Fibroblast of lung (primary cell): ENCODE data around the gene SLC6A11. TPM values are rescaled to one million over a fixed set of nuclear protein-coding genes. Genes with fewer than 3 reads are reported as not detected.

ENCODE experiments used
- DNase-seq, 2 donors: peaks; one replicate each; pipeline versions ENCODE4 v3.0.0 to v3.0.0-alpha.2; 2010; ENCODE audit warnings: low read depth in 2 of 2
- H2AFZ ChIP-seq: 2 replicates; pipeline ENCODE4 v1.5.1; 2012; ENCODE audit warnings: low read length, control low read depth, inconsistent platforms
- H3K27ac ChIP-seq: 2 replicates; pipeline ENCODE4 v1.5.1; 2011; ENCODE audit warnings: low read length, control low read depth; ENCODE audit not compliant: insufficient read depth
- H3K27me3 ChIP-seq: 2 replicates; pipeline ENCODE4 v1.5.1; 2011; ENCODE audit warnings: mild to moderate bottlenecking, low read length; ENCODE audit not compliant: control insufficient read depth, insufficient read depth
- H3K36me3 ChIP-seq: 2 replicates; pipeline ENCODE4 v1.5.1; 2011; ENCODE audit warnings: low read length; ENCODE audit not compliant: control insufficient read depth, insufficient read depth
- H3K4me1 ChIP-seq: 2 replicates; pipeline ENCODE4 v1.5.1; 2011; ENCODE audit warnings: low read length; ENCODE audit not compliant: control insufficient read depth, insufficient read depth; ENCODE audit errors: extremely low read depth
- H3K4me2 ChIP-seq: 2 replicates; pipeline ENCODE4 v1.5.1; 2011; ENCODE audit warnings: low read length, control low read depth; ENCODE audit not compliant: insufficient read depth; ENCODE audit errors: extremely low read depth
- H3K4me3 ChIP-seq, 4 experiments: fragments of 200-600 bp in 1 of 4; sonication (generic) in 1 of 4; replicated peaks in 1 of 4; 2 replicates each; pipeline ENCODE4 v1.5.1; 2011 to 2016; ENCODE audit warnings: low read length in 4 of 4, low read depth in 3 of 4, mild to moderate bottlenecking in 3 of 4, control low read depth in 2 of 4, inconsistent platforms in 1 of 4, mixed read lengths in 1 of 4; ENCODE audit not compliant: insufficient read depth in 1 of 4; ENCODE audit errors: control extremely low read depth in 1 of 4
- H3K79me2 ChIP-seq: 2 replicates; pipeline ENCODE4 v1.5.1; 2012; ENCODE audit warnings: mild to moderate bottlenecking, low read length, inconsistent platforms; ENCODE audit not compliant: control insufficient read depth, insufficient read depth
- H3K9ac ChIP-seq: 2 replicates; pipeline ENCODE4 v1.5.1; 2011; ENCODE audit warnings: mild to moderate bottlenecking, low read length, control low read depth; ENCODE audit not compliant: insufficient read depth
- H3K9me3 ChIP-seq: 2 replicates; pipeline ENCODE4 v1.5.1; 2012; ENCODE audit warnings: low read depth, low read length; ENCODE audit not compliant: control insufficient read depth, insufficient read depth
- H4K20me1 ChIP-seq: 2 replicates; pipeline ENCODE4 v1.5.1; 2011; ENCODE audit warnings: low read length; ENCODE audit not compliant: control insufficient read depth, insufficient read depth; ENCODE audit errors: extremely low read depth
- EZH2 ChIP-seq: IDR thresholded peaks from 2 replicates; pipeline ENCODE4 v1.5.1; 2012; ENCODE audit warnings: low read length, control low read depth, mild to moderate bottlenecking; ENCODE audit errors: missing control alignments
- polyA plus RNA-seq, 2 donors: library from polyadenylated mRNA; depleted of rRNA in 1 of 2; stranded (reverse) in 1 of 2; unstranded in 1 of 2; fragments of >200 nt; gene quantifications; 2 replicates each; pipeline ENCODE4 v1.2.1, GENCODE V29; 2011 to 2012; ENCODE audit warnings: missing spikeins in 1 of 2
- total RNA-seq: library from RNA; depleted of rRNA; stranded (reverse); fragments of >200 nt; gene quantifications from 2 replicates; pipeline ENCODE4 v1.2.1, GENCODE V29; 2014
- TF ChIP-seq, protein P1 (sequence below), 2 donors: IDR thresholded peaks in 1 of 2; conservative IDR thresholded peaks in 1 of 2; 1 replicate in 1 of 2; 2 replicates in 1 of 2; pipeline ENCODE4 v1.5.1; 2011 to 2012; ENCODE audit warnings: low read length in 2 of 2, control low read depth in 1 of 2, inconsistent platforms in 1 of 2, low read depth in 1 of 2, mild to moderate bottlenecking in 1 of 2

SLC6A11 gene
- total and polyA plus RNA-seq, 2 donors (not counting 1 experiment from before 2014, with no cell fraction given), result 0.05 TPM; not detected in 1

DNA sequence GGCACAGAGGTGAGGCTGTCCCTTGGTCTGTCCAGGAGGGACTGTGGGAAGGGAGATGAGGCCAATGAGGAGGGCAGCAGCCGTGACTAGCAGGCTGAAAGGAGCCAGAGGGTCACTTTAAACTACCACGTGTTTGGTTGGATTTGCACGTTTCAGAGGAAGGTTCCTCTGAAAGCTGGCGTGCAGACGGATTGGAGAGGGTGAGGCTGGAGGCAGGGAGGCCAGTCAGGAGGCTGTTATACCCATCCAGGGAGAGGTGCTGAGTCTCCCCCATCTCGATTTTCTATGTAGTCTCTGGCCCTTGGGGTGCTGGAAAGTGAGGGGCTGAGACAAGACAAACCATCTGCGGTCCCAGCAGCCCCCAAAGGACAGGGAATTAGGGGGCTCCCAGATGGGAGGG is 116.6 kb downstream of the SLC6A11 start:
- Histone ChIP-seq H3K79me2 (no peaks in the 10 kb centered on the region), H3K27me3 (no peaks in the 10 kb centered on the region), H3K36me3 (no peaks in the 10 kb centered on the region), H3K9ac (no peak overlapping the region), H3K4me1 (no peaks in the 10 kb centered on the region), H4K20me1 (no peaks in the 10 kb centered on the region), H3K27ac (no peak overlapping the region), H2AFZ (no peak overlapping the region), H3K4me2 (no peak overlapping the region), H3K9me3 (no peaks in the 10 kb centered on the region), H3K4me3 (no peak overlapping the region)
- TF ChIP-seq EZH2, result no peak
- TF ChIP-seq, protein P1, sequence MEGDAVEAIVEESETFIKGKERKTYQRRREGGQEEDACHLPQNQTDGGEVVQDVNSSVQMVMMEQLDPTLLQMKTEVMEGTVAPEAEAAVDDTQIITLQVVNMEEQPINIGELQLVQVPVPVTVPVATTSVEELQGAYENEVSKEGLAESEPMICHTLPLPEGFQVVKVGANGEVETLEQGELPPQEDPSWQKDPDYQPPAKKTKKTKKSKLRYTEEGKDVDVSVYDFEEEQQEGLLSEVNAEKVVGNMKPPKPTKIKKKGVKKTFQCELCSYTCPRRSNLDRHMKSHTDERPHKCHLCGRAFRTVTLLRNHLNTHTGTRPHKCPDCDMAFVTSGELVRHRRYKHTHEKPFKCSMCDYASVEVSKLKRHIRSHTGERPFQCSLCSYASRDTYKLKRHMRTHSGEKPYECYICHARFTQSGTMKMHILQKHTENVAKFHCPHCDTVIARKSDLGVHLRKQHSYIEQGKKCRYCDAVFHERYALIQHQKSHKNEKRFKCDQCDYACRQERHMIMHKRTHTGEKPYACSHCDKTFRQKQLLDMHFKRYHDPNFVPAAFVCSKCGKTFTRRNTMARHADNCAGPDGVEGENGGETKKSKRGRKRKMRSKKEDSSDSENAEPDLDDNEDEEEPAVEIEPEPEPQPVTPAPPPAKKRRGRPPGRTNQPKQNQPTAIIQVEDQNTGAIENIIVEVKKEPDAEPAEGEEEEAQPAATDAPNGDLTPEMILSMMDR (conservative IDR thresholded peaks at IDR 0.05 in 1 of 2, IDR thresholded peaks at IDR 0.05 in 1 of 2; ENCODE audit: low read depth in 1 of 2, low read length in 2 of 2), result no peak
- no peak for DNase-seq

DNA sequence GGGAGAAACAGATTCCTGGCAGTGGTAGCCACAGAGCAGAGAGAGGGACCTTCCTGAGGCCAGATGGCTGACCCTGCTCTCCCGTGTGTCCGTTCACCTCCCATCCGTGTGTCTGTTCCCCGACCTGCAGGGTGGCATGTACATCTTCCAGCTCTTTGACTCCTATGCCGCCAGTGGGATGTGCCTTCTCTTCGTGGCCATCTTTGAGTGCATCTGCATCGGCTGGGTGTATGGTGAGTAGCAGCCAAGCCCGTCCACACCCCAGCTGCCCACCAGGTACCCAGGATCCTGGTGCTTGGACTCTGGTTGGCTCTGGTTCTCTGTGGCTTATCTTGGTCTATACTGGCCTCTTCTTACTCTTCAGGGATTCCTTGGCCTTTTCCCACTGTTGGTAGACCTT is 117.0 kb downstream of the SLC6A11 start:
- H4K20me1 ChIP-seq, result no peaks in the 10 kb centered on the region
- TF ChIP-seq EZH2, result no peak
- TF ChIP-seq, protein P1 (conservative IDR thresholded peaks at IDR 0.05 in 1 of 2, IDR thresholded peaks at IDR 0.05 in 1 of 2; ENCODE audit: low read depth in 1 of 2, low read length in 2 of 2), result no peak
- H3K27ac ChIP-seq, result no peak overlapping the region
- no peaks in the 10 kb centered on the region for H3K36me3 ChIP-seq
- H3K79me2 ChIP-seq, result no peaks in the 10 kb centered on the region
- H3K27me3 ChIP-seq, result no peaks in the 10 kb centered on the region
- no peaks in the 10 kb centered on the region for H3K9me3 ChIP-seq
- no peak overlapping the region for H3K4me2 ChIP-seq
- no peak for DNase-seq
- no peak overlapping the region for H2AFZ ChIP-seq
- no peak overlapping the region for H3K4me3 ChIP-seq
- no peak overlapping the region for H3K9ac ChIP-seq
- H3K4me1 ChIP-seq, result no peaks in the 10 kb centered on the region

DNA sequence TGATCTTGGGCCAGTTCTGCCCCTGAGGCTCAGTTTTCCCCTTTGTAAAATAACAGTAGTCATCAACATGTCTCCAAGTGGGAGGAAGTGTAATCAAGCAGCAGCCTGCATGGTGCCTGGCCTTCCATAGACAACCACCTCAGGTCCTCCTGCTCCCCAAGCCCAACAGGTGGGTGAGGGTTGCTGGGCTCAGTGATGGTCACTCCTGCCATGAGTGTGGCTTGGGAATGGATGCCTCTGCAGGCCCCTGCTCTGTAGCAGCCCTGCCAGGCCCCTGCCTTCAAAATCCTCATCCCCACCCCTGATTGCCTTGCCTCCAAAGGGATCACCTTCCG is 117.4 kb downstream of the SLC6A11 start:
- Histone ChIP-seq H3K4me2 (no peak overlapping the region), H3K4me1 (no peaks in the 10 kb centered on the region), H4K20me1 (no peaks in the 10 kb centered on the region), H3K9me3 (no peaks in the 10 kb centered on the region), H3K27me3 (no peaks in the 10 kb centered on the region), H3K9ac (no peak overlapping the region), H3K4me3 (no peak overlapping the region), H3K27ac (no peak overlapping the region), H3K36me3 (no peaks in the 10 kb centered on the region), H2AFZ (no peak overlapping the region), H3K79me2 (no peaks in the 10 kb centered on the region)
- no peak for DNase-seq
- no peak for TF ChIP-seq EZH2
- TF ChIP-seq, protein P1 (conservative IDR thresholded peaks at IDR 0.05 in 1 of 2, IDR thresholded peaks at IDR 0.05 in 1 of 2; ENCODE audit: low read depth in 1 of 2, low read length in 2 of 2), result no peak
